Smooth muscle cell (in vitro differentiated cells): ENCODE data around the gene MEIS3. TPM values are rescaled to one million over a fixed set of nuclear protein-coding genes. Genes with fewer than 3 reads are reported as not detected.

Source experiments
- DNase-seq: peaks from one replicate; lab custom pipeline; 2025; ENCODE audit not compliant: unreplicated experiment; lab: John Stamatoyannopoulos, UW
- H2AFZ ChIP-seq: fragments of 200-600 bp; sonication (generic); 2 replicates; pipeline ENCODE4 v1.6.0; 2016; ENCODE audit warnings: antibody characterized with exemption, low read depth, mild to moderate bottlenecking
- H3F3A ChIP-seq: fragments of 200-600 bp; sonication (generic); 2 replicates; pipeline ENCODE4 v1.6.0; 2017; ENCODE audit warnings: antibody characterized with exemption, low read depth
- H3K27ac ChIP-seq: fragments of 200-600 bp; sonication (generic); 2 replicates; pipeline ENCODE4 v1.5.1; 2016; ENCODE audit warnings: low read depth, mild to moderate bottlenecking
- H3K27me3 ChIP-seq: fragments of 200-600 bp; sonication (generic); 2 replicates; pipeline ENCODE4 v1.6.1; 2016; ENCODE audit warnings: low read depth, mild to moderate bottlenecking
- H3K36me3 ChIP-seq: fragments of 200-600 bp; sonication (generic); 2 replicates; pipeline ENCODE4 v1.5.1; 2016; ENCODE audit warnings: low read depth
- H3K4me1 ChIP-seq: fragments of 200-600 bp; sonication (generic); 2 replicates; pipeline ENCODE4 v1.5.1; 2016; ENCODE audit warnings: low read depth
- H3K4me2 ChIP-seq: fragments of 200-600 bp; sonication (generic); 2 replicates; pipeline ENCODE4 v1.6.0; 2016; ENCODE audit warnings: mild to moderate bottlenecking
- H3K4me3 ChIP-seq: fragments of 200-600 bp; sonication (generic); 2 replicates; pipeline ENCODE4 v1.5.1; 2016; ENCODE audit warnings: mild to moderate bottlenecking
- H3K79me2 ChIP-seq: fragments of 200-600 bp; sonication (generic); 2 replicates; pipeline ENCODE4 v1.6.0; 2016; ENCODE audit warnings: low read depth, mild to moderate bottlenecking
- H3K9ac ChIP-seq: fragments of 200-600 bp; sonication (generic); 2 replicates; pipeline ENCODE4 v1.6.0; 2016; ENCODE audit warnings: low read depth
- H3K9me3 ChIP-seq: fragments of 200-600 bp; sonication (generic); replicated peaks from 2 replicates; pipeline ENCODE4 v1.5.1; 2016; ENCODE audit warnings: low read depth
- H4K20me1 ChIP-seq: fragments of 200-600 bp; sonication (generic); 2 replicates; pipeline ENCODE4 v1.6.0; 2016; ENCODE audit warnings: low read depth
- WGBS: methylation state at CpG from one replicate; pipeline ENCODE4 v1.1.7; 2016; ENCODE audit warnings: low lambda C conversion rate; 5-methylcytosine and 5-hydroxymethylcytosine counted together
- polyA plus RNA-seq: library from polyadenylated mRNA; unstranded; fragments of >200 nt; fragmentation: Nextera tagmentation; extraction: Ambion mirVana; gene quantifications from 2 replicates; pipeline ENCODE4 v1.2.1, GENCODE V29; 2016
- total RNA-seq: library from RNA; depleted of rRNA; stranded (reverse); fragments of >200 nt; gene quantifications from 2 replicates; pipeline ENCODE4 v1.2.3, GENCODE V29; 2014
- TF ChIP-seq, protein P1 (sequence below): fragments of 200-600 bp; sonication (generic); IDR thresholded peaks from 2 replicates; pipeline ENCODE4 v1.5.1; 2017; ENCODE audit warnings: borderline replicate concordance, mild to moderate bottlenecking, antibody characterized with exemption; ENCODE audit not compliant: insufficient read depth, poor library complexity, severe bottlenecking

Gene MEIS3
- total RNA-seq (49.7 and 59.0 TPM in 2 replicates), polyA plus RNA-seq (111 and 141 TPM in 2 replicates)

DNA sequence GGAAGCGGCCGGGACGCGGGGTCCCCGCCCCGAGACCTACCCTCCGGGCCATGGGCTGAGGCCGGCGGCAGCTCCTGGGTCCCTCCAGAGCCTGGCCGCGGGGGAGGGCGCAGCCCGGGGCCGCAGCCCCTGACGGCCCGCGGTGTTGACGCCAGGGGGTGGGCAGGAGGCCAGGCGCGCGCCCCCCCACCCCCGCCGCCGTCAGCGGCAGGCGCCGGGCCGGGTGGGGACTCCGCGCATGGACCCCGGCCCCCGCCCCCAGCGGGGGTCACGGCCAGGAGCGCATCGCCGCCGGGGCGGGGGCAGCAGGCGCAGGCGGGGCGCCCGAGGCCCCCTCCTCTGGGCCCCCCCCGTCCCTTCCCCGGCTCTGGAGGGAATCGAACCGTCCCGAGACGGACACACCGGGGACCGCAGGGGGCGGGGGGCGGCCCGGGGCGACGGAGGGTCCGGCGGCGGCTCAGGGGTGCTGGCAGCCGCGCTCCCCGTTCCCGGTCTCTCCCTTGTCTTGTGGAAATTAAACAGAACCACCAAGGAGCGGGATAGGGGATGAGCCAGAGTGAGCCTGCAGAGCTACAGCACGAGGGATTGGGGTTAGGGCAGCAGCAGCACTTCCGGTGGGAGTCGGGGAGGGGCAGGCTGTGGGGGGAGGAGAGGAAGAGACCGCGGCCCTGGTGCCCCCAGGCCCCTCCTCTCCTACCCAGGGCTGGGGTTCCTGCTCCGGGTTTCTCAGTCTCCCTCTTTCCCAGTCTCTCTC lies at the start of gene MEIS3:
Gene MEIS3 (minus strand): TSS at position 498 of the 754 bp plus-strand sequence. CDS start 446 bp downstream, at position 52.
- WGBS: 8% methylated on average over 4 of the region's 70 CpGs
- no peak within 1 kb of the TSS for H3K27ac ChIP-seq

DNA sequence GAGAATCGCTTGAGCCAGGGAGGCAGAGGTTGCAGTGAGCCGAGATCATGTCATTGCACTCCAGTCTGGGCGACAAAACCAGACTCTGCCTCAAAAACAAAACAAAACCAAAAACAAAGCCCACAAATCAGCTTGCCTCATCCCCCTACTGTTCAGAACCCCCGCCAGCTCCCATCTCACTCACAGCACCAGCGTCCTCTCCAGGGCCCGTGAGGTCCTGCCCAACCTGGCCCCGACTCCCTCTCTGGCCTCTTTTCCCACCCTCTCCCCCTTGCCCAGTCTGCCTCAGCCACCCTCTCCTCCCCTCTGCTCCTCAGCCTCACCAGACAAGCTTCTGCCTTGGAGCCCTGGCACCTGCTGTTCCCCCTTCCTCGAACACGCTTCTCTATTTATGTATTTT lies 48.6 kb upstream of the MEIS3 start:
- Histone ChIP-seq H3F3A (no peaks in the 10 kb centered on the region), H3K9ac (no peak overlapping the region), H2AFZ (no peak overlapping the region), H3K4me3 (no peak overlapping the region), H3K27ac (no peak overlapping the region), H3K4me2 (no peak overlapping the region), H4K20me1 (no peaks in the 10 kb centered on the region), H3K79me2 (no peaks in the 10 kb centered on the region), H3K4me1 (no peaks in the 10 kb centered on the region), H3K9me3 (no peaks in the 10 kb centered on the region), H3K27me3 (peaks cover 26% of the 10 kb centered on the region), H3K36me3 (no peaks in the 10 kb centered on the region)
- WGBS: 65% methylated on average over 9 of the region's 9 CpGs
- TF ChIP-seq, protein P1, sequence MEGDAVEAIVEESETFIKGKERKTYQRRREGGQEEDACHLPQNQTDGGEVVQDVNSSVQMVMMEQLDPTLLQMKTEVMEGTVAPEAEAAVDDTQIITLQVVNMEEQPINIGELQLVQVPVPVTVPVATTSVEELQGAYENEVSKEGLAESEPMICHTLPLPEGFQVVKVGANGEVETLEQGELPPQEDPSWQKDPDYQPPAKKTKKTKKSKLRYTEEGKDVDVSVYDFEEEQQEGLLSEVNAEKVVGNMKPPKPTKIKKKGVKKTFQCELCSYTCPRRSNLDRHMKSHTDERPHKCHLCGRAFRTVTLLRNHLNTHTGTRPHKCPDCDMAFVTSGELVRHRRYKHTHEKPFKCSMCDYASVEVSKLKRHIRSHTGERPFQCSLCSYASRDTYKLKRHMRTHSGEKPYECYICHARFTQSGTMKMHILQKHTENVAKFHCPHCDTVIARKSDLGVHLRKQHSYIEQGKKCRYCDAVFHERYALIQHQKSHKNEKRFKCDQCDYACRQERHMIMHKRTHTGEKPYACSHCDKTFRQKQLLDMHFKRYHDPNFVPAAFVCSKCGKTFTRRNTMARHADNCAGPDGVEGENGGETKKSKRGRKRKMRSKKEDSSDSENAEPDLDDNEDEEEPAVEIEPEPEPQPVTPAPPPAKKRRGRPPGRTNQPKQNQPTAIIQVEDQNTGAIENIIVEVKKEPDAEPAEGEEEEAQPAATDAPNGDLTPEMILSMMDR: no peak
- no peak for DNase-seq

More for the DNA sequence above, at the start of gene MEIS3:
- H3K27me3 ChIP-seq: peaks cover 9% of the 10 kb centered on the region
- TF ChIP-seq, protein P1: no peak
- peaks cover 30% of the 10 kb centered on the region for H3K4me1 ChIP-seq
- H3K9ac ChIP-seq: no peak within 1 kb of the TSS
- peak within 1 kb of the TSS; percentile 68 for H3K4me3 ChIP-seq
- peak within 1 kb of the TSS; percentile 93 for H3K4me2 ChIP-seq
- peaks cover 3% of the 10 kb centered on the region for H3F3A ChIP-seq
- peaks cover 34% of the 10 kb centered on the region for H4K20me1 ChIP-seq
- no peaks in the 10 kb centered on the region for H3K36me3 ChIP-seq
- H3K79me2 ChIP-seq: no peaks in the 10 kb centered on the region
- no peak within 1 kb of the TSS for H2AFZ ChIP-seq
- H3K9me3 ChIP-seq: no peaks in the 10 kb centered on the region
- no peak for DNase-seq

DNA sequence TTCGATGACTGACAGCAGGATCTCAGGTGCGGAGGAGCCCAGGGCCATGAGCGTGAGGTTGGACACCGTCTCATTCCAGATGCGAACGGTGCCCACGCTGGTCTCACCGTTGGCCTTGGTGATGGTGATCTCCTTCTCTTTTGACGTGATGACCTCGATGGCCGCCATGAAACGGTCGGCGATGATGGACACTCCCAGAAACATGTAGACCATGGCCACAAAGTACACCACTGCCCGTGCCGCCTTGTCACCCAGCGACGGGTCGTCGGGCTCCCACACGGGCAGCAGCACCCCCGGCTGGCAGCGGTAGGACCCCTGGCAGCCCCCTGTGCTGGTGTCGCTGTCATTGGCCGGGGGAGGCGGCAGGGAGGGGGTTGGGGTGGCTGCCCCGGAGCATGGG lies 46.6 kb upstream of the MEIS3 start:
- Histone ChIP-seq H3K27ac (no peak overlapping the region), H2AFZ (no peak overlapping the region), H3F3A (no peaks in the 10 kb centered on the region), H3K36me3 (no peaks in the 10 kb centered on the region), H3K9me3 (no peaks in the 10 kb centered on the region), H3K9ac (no peak overlapping the region), H4K20me1 (no peaks in the 10 kb centered on the region), H3K27me3 (peaks cover 9% of the 10 kb centered on the region), H3K4me3 (no peak overlapping the region), H3K4me2 (no peak overlapping the region), H3K79me2 (no peaks in the 10 kb centered on the region), H3K4me1 (no peaks in the 10 kb centered on the region)
- no peak for DNase-seq
- TF ChIP-seq, protein P1: no peak
- WGBS: 95% methylated on average over 27 of the region's 27 CpGs
